Stimulated activated naive CD8-positive, alpha-beta T cell treated with anti-CD3 and anti-CD28 coated beads, Interleukin-15, amount 100 ng/mL, for 72 hours (primary cell): ENCODE data around the gene LRP1B.

Experiments used
- ATAC-seq: fragments of 150-1000 bp; cut with Tn5 transposase; 2 replicates; pipeline ENCODE4 v1.10.0; 2021; ENCODE audit warnings: mild to moderate bottlenecking, moderate library complexity
- DNase-seq, 2 donors: peaks; one replicate each; pipeline ENCODE4 v3.0.0; 2021 to 2022
- H3K27ac Mint-ChIP-seq, 2 donors: one replicate each; pipeline ENCODE4 v1.8.0; 2022; ENCODE audit warnings: mild to moderate bottlenecking in 2 of 2, mixed read lengths in 2 of 2, moderate library complexity in 2 of 2
- H3K27me3 Mint-ChIP-seq: one replicate; pipeline ENCODE4 v1.8.0; 2022; ENCODE audit warnings: mixed read lengths
- H3K4me1 Mint-ChIP-seq: one replicate; pipeline ENCODE4 v1.8.0; 2022; ENCODE audit warnings: mild to moderate bottlenecking, mixed read lengths
- H3K4me3 Mint-ChIP-seq, 2 donors: one replicate each; pipeline ENCODE4 v1.8.0; 2022; ENCODE audit warnings: mild to moderate bottlenecking in 2 of 2, mixed read lengths in 2 of 2, moderate library complexity in 1 of 2
- H3K9me3 Mint-ChIP-seq, 2 donors: one replicate each; pipeline ENCODE4 v1.8.0; 2022; ENCODE audit warnings: mixed read lengths in 2 of 2

The LRP1B gene

DNA sequence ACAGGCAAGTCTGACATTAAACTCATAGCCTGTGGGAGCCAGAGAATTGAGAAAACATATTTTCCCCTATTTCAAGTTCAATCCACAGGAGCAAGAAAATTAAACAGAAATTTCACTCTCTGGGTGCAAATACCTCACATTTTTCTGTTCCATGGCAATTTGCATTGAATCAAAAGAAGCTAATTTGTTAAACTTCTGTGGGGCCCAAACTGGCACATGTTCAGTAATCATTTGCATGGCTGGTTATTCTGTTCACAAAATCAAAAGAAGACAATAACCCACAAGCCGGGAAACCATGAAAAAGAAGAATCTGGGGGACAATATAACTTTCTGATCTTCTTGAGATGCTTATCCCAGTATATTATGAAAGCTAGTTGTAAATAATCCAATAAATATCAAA lies 363.1 kb downstream of the LRP1B start:
- DNase-seq (no peak), ATAC-seq (no peak)
- Mint-ChIP-seq H3K4me1 (no peaks in the 10 kb centered on the region), H3K9me3 (peaks cover 7 to 9% of the 10 kb centered on the region in 2 donors), H3K27ac (no peak overlapping the region), H3K27me3 (no peaks in the 10 kb centered on the region), H3K4me3 (no peak overlapping the region)

DNA sequence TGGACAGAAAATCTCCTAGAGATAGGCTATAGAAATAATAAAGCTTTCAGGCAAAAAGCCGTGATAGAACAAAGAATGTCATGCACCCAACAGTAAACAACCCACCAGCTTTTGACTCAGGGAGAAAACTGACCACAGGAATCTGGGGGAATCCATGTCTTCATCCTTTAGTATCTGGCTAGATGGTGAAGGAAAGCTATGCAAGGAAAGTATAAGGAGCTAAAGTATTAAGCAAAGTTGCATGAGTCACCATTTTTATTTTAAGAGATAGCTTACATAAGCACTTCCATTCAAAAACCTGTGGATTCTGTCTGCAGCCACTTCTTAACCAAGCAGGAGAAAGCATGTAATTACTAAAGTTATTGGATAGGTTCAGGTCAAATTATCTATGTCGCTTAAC lies 363.8 kb downstream of the LRP1B start:
- H3K9me3 Mint-ChIP-seq = peaks cover 7 to 9% of the 10 kb centered on the region in 2 donors
- ATAC-seq = no peak
- no peaks in the 10 kb centered on the region for H3K27me3 Mint-ChIP-seq
- H3K4me1 Mint-ChIP-seq = no peaks in the 10 kb centered on the region
- H3K27ac Mint-ChIP-seq = no peak overlapping the region
- no peak overlapping the region for H3K4me3 Mint-ChIP-seq
- no peak for DNase-seq

DNA sequence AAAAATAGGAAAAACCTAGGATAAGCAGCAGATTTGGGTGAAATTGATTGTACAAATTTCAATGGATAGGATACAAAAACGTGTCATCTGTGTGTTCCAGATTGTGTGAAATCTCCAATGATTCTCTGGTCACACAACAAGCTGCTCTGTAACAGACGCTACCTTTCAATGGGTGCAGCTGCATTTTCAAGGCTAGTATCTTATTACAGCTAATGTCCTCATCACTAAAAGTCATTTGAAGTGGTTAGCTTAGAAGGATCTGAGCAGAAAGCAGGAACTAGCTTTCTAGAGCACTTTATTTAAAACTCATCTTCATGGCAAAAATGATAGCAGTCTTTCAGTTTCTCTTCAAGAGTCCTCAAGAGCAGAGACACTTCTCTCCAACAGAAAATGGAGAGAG lies 364.6 kb downstream of the LRP1B start:
- Mint-ChIP-seq H3K27ac (no peak overlapping the region), H3K27me3 (no peaks in the 10 kb centered on the region), H3K4me1 (no peaks in the 10 kb centered on the region), H3K9me3 (peaks cover 7 to 9% of the 10 kb centered on the region in 2 donors), H3K4me3 (no peak overlapping the region)
- DNase-seq (no peak), ATAC-seq (no peak)

DNA sequence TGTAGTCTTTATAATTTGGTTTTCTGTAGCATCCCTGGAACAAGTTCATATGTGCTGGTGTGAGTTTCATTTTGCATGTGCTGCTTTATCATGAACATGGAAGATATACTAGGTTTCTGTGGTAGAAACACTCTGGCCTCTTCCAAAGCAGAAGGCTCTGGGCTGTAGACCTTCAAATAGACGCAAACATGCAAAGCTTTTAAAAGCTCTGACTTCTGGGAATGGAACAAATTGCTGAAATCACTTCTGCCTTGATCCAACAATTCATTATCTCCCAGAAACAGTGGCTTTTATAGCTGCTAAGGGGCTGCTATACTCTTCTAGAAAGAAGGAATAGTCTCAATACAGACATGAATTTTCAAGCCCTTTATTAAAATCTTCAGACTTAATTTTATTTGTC lies 382.2 kb downstream of the LRP1B start:
- Mint-ChIP-seq H3K27ac (no peak overlapping the region), H3K27me3 (no peaks in the 10 kb centered on the region), H3K4me1 (no peaks in the 10 kb centered on the region), H3K9me3 (peaks cover 9 to 18% of the 10 kb centered on the region in 2 donors), H3K4me3 (no peak overlapping the region)
- DNase-seq (no peak), ATAC-seq (no peak)

GRCh38 chr2:141741652-141742051 lies 389.2 kb downstream of the LRP1B start:
- no peak for DNase-seq
- Mint-ChIP-seq H3K27me3 (no peaks in the 10 kb centered on the region), H3K9me3 (peaks cover 4 to 13% of the 10 kb centered on the region in 2 donors), H3K27ac (no peak overlapping the region), H3K4me3 (no peak overlapping the region), H3K4me1 (no peaks in the 10 kb centered on the region)
- no peak for ATAC-seq

DNA sequence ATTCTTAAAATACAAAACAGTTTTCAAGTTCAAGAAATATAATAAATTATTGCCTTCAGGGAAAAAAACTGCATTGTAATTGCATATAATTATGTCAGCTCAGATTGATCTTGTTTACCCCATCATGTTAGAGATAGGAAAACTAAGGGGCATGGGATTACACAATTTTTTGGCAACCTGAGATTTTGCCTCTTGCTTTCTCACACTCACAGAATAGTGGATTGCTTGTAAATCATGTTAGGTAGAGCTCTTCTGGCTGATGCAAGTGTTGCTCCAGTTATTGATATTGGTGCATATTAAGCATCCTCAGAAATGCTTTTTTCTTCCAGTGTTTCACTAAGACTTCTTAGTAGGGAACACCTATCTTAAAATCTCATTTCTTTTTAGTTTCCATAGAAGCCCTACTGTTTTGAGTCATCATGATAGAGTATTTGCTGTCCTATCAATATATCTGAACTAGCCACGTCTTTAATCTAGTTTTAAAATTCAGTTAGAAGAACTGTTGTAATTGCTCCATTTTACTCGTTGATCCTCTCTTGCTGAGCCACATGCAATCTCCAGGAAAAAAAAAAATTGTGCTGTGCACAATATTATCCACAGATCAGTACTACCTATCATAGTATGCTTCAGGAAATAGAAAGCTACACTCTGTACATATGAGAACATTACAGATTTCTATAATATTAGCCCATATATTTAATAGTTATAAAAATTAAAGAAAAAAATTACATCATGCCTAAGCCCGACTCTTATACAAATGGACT lies 393.1 kb downstream of the LRP1B start:
- ATAC-seq = no peak
- Mint-ChIP-seq H3K9me3 (peaks cover 3 to 7% of the 10 kb centered on the region in 2 donors), H3K27me3 (no peaks in the 10 kb centered on the region), H3K4me3 (no peak overlapping the region), H3K4me1 (no peaks in the 10 kb centered on the region), H3K27ac (no peak overlapping the region)
- no peak for DNase-seq

GRCh38 chr2:141736466-141736865 lies 394.4 kb downstream of the LRP1B start:
- Mint-ChIP-seq H3K27ac (no peak overlapping the region), H3K27me3 (no peaks in the 10 kb centered on the region), H3K9me3 (peaks cover 3 to 12% of the 10 kb centered on the region in 2 donors), H3K4me1 (no peaks in the 10 kb centered on the region), H3K4me3 (no peak overlapping the region)
- ATAC-seq = no peak
- no peak for DNase-seq

DNA sequence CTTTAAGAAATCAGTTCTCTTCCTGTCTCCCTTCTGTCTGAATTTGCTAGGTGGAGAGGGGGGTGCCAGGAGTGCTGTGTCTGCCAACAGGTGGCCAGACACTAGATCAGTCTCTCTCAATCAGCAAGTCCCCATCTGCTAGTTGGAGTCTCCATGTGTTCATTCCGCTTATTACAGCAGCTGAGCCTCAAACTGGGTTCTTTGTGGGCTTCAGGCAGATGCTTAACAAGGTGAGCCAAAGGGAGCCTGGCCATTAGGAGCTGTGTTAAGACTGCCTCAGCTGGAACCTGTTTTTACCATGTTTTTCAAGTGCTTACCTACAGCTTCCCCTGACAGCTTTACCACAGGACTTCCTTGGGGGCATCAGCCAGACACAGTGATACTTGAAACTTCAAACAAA lies 401.9 kb downstream of the LRP1B start:
- Mint-ChIP-seq H3K4me1 (no peaks in the 10 kb centered on the region), H3K9me3 (peaks cover 4 to 20% of the 10 kb centered on the region in 2 donors), H3K4me3 (no peak overlapping the region), H3K27ac (no peak overlapping the region), H3K27me3 (no peaks in the 10 kb centered on the region)
- DNase-seq = no peak
- no peak for ATAC-seq

DNA sequence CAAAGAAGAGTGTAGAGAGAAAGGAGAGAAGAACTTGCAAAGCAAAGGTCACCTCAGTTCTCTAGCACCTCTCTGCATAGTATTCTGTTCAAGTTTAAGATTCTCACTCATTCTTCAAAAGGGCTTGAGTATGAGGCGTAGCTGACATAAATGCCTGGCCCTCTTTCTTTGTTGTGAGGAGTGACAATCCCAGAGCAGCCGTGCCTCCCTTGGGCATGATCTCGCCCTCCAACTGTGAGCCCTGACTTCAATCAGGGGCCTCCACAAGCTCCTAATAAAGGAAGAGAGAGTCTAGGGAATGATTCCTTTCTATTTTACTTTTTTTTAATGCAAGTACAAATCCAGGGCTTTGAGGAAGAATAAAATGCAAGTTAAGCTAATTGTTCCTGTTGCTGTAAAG lies 402.7 kb downstream of the LRP1B start:
- Mint-ChIP-seq H3K27me3 (no peaks in the 10 kb centered on the region), H3K4me1 (no peaks in the 10 kb centered on the region), H3K9me3 (peaks cover 4 to 13% of the 10 kb centered on the region in 2 donors), H3K4me3 (no peak overlapping the region), H3K27ac (no peak overlapping the region)
- ATAC-seq (no peak), DNase-seq (no peak)

DNA sequence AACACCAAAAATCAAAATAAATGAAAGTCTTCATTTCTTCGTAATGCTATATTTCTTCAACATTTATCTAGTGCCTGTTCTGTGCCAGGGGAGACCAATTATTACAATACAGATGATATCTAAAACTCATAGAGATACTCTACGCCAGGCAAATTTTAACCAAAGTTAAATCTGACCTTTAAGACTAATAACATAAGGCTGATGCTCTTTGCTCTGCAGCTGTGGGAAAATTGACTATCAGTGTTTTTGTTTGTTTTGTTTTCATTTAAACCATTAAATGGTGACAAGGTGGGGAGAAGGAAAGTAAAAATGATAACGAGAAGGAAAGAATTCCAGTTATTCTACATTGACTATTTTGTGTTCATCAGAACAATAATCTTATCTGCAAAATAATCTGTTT lies 406.4 kb downstream of the LRP1B start:
- DNase-seq = no peak
- Mint-ChIP-seq H3K9me3 (peaks cover 0 to under 1% of the 10 kb centered on the region in 2 donors), H3K27me3 (no peaks in the 10 kb centered on the region), H3K4me3 (no peak overlapping the region), H3K4me1 (no peaks in the 10 kb centered on the region), H3K27ac (no peak overlapping the region)
- no peak for ATAC-seq

- ATAC-seq (no peak), DNase-seq (no peak)
- H3K4me3 Mint-ChIP-seq = no peak overlapping the region
- H3K9me3 Mint-ChIP-seq = no peaks in the 10 kb centered on the region
- no peak overlapping the region for H3K27ac Mint-ChIP-seq
- H3K4me1 Mint-ChIP-seq = no peaks in the 10 kb centered on the region
- no peaks in the 10 kb centered on the region for H3K27me3 Mint-ChIP-seq
These were observed 407.0 kb downstream of the LRP1B start for GRCh38 chr2:141723814-141724213.

GRCh38 chr2:141720476-141720875 lies 410.3 kb downstream of the LRP1B start:
- no peaks in the 10 kb centered on the region for H3K9me3 Mint-ChIP-seq
- no peaks in the 10 kb centered on the region for H3K27me3 Mint-ChIP-seq
- DNase-seq (no peak), ATAC-seq (no peak)
- H3K27ac Mint-ChIP-seq = no peak overlapping the region
- no peaks in the 10 kb centered on the region for H3K4me1 Mint-ChIP-seq
- no peak overlapping the region for H3K4me3 Mint-ChIP-seq

GRCh38 chr2:141714496-141714895 lies 416.3 kb downstream of the LRP1B start:
- H3K9me3 Mint-ChIP-seq = peaks cover 0 to 2% of the 10 kb centered on the region in 2 donors

GRCh38 chr2:141711627-141712026 lies 419.2 kb downstream of the LRP1B start:
- H3K27ac Mint-ChIP-seq = no peak overlapping the region
- H3K4me1 Mint-ChIP-seq = no peaks in the 10 kb centered on the region
- DNase-seq (no peak), ATAC-seq (no peak)
- no peak overlapping the region for H3K4me3 Mint-ChIP-seq
- peaks cover 0 to 6% of the 10 kb centered on the region in 2 donors for H3K9me3 Mint-ChIP-seq
- no peaks in the 10 kb centered on the region for H3K27me3 Mint-ChIP-seq

More at GRCh38 chr2:141714496-141714895, 416.3 kb downstream of the LRP1B start:
- Mint-ChIP-seq H3K4me1 (no peaks in the 10 kb centered on the region), H3K27me3 (no peaks in the 10 kb centered on the region), H3K27ac (no peak overlapping the region), H3K4me3 (no peak overlapping the region)
- no peak for DNase-seq
- no peak for ATAC-seq

DNA sequence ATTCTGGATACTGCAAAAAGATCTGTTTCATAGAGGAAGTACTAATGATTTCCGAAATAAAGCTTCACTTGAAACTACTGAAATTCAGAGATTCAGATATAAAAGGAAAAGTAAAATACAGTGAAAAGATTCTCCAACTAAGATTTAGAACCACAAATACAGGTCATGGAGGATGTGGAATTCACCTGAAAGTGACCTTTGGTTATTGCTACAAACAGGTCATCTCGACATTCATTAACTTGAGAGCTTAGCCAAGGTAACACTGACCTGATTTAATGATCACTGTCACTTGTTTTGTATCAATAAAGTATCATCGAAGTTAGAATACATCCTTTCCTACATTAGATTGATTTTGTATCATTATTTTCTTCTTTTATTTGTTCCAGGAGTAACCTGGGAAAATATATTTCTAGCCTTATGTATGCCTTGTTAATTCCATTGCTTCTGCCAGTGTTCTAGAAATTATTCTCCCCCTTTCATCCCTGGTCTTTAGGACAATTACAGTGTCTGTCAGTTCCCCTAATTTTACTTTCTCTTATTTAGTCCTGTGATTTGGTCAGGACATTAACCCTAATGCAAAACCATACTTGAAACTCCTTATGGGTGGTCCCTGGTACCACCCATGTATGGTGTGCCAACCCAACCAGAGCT lies 420.1 kb downstream of the LRP1B start:
- H3K9me3 Mint-ChIP-seq = peaks cover 0 to 12% of the 10 kb centered on the region in 2 donors
- ATAC-seq = no peak

GRCh38 chr2:141709756-141710155 lies 421.1 kb downstream of the LRP1B start:
- Mint-ChIP-seq H3K4me1 (no peaks in the 10 kb centered on the region), H3K4me3 (no peak overlapping the region), H3K9me3 (peaks cover 0 to 12% of the 10 kb centered on the region in 2 donors), H3K27ac (no peak overlapping the region), H3K27me3 (no peaks in the 10 kb centered on the region)
- DNase-seq (no peak), ATAC-seq (no peak)

More for the DNA sequence above, 420.1 kb downstream of the LRP1B start:
- Mint-ChIP-seq H3K4me1 (no peaks in the 10 kb centered on the region), H3K27me3 (no peaks in the 10 kb centered on the region), H3K27ac (no peak overlapping the region), H3K4me3 (no peak overlapping the region)
- DNase-seq = no peak
